Heart right ventricle (tissue), 16 donors: ENCODE data around the gene CELA2B. TPM values are rescaled to one million over a fixed set of nuclear protein-coding genes. Genes with fewer than 3 reads are reported as not detected.
"Not testable (repeated sequence)": the region's sequence is repeated elsewhere in the genome, so short reads cannot be mapped to it uniquely, and the experiment has no call there.

Experiments
- ATAC-seq, 8 donors: fragments of 200-7000 bp; cut with Tn5 transposase; one replicate each; pipeline ENCODE4 v1.9.1; 2020; ENCODE audit warnings: mild to moderate bottlenecking in 8 of 8, moderate library complexity in 8 of 8, moderate number of reproducible peaks in 1 of 8
- DNase-seq, 2 donors: peaks; one replicate each; pipeline ENCODE4 v3.0.0-alpha.2; 2020
- H3K27ac ChIP-seq, 10 donors: fragments of 200-600 bp; sonication (generic) in 2 of 10; one replicate each; pipeline versions ENCODE4 v1.5.0 to v1.8.0; 2020 to 2022; ENCODE audit warnings: mild to moderate bottlenecking in 3 of 10
- H3K27me3 ChIP-seq, 7 donors: fragments of 200-600 bp; one replicate each; pipeline ENCODE4 v1.8.0; 2021 to 2022; ENCODE audit warnings: mild to moderate bottlenecking in 2 of 7
- H3K36me3 ChIP-seq, 9 donors: fragments of 200-600 bp; sonication (generic) in 1 of 9; one replicate each; pipeline versions ENCODE4 v1.5.0 to v1.8.0; 2020 to 2022; ENCODE audit warnings: mild to moderate bottlenecking in 2 of 9
- H3K4me1 ChIP-seq, 9 donors: fragments of 200-600 bp; sonication (generic) in 1 of 9; one replicate each; pipeline versions ENCODE4 v1.5.0 to v1.8.0; 2020 to 2022; ENCODE audit warnings: mild to moderate bottlenecking in 4 of 9
- H3K4me3 ChIP-seq, 10 donors: fragments of 200-600 bp; sonication (generic) in 2 of 10; one replicate each; pipeline versions ENCODE4 v1.5.0 to v1.8.0; 2020 to 2022; ENCODE audit warnings: mild to moderate bottlenecking in 7 of 10, moderate library complexity in 2 of 10
- H3K9me3 ChIP-seq, 11 donors: fragments of 200-600 bp in 10 of 11; sonication (generic) in 2 of 11; one replicate each; pipeline versions ENCODE4 v1.5.0 to v1.8.0; 2013 to 2022; ENCODE audit warnings: mild to moderate bottlenecking in 2 of 11, control low read depth in 1 of 11, moderate library complexity in 1 of 11
- WGBS, 2 donors: extraction: QIAGEN DNeasy Blood & Tissue Kit; methylation state at CpG; one replicate each; pipeline ENCODE4 v1.1.7; 2013; ENCODE audit warnings: inconsistent platforms in 1 of 2; 5-methylcytosine and 5-hydroxymethylcytosine counted together
- intact Hi-C, 10 donors: fragments of 100-400 bp; cut with DNase I; formaldehyde crosslinking; loops; one replicate each; pipeline versions ENCODE4 v1.11.1 to v1.14.2; 2022
- polyA plus RNA-seq, 2 donors: library from polyadenylated mRNA; stranded (reverse); fragments of 200-250 nt; gene quantifications; one replicate each; pipeline ENCODE4 v1.2.3, GENCODE V29; 2013
- total RNA-seq, 10 donors: library from RNA; stranded (reverse); fragmentation: NEBNext Ultra II Directional in 3 of 10; extraction: Animal tissue kit (Norgen Biotek cat#: 25700) in 3 of 10; gene quantifications; one replicate each; pipeline versions ENCODE4 v1.2.1 to v1.2.4, GENCODE V29; 2021 to 2023
- TF ChIP-seq, protein P1 (sequence below), 9 donors: fragments of 200-600 bp; sonication (generic) in 2 of 9; IDR thresholded peaks; one replicate each; pipeline versions ENCODE4 v1.5.0 to v1.8.0; 2021 to 2022; ENCODE audit warnings: antibody characterized with exemption in 9 of 9, mild to moderate bottlenecking in 5 of 9, moderate library complexity in 1 of 9
- donor health status: Arrhythmogenic right ventricular cardiomyopathy.
- donor health status: ischemic (EF 13 %, LVEDD 7.1; RV severe dilation, severe dysfunction).
- donor health status: healthy with polysubstance abuse.
- donor health status: DM: no; HTN: yes; CAD: no.
- donor health status: DM: no; HTN: no; CAD: no.
- donor health status: ischemic (EF 25% LVEDD 6.9; RV normal size, moderate dysfunction).
- donor health status: ischemic (EF 25% LVEDD 5.7; RV mildly dilated, moderate dysfunction).
- donor health status: healthy.
- donor health status: DM: yes; HTN: yes; CAD: no.
- donor health status: Ischemic cardiomyopathy.
- donor health status: ischemic (EF 35%, LVEDD 5.7; RV mildly dilated, moderate dysfunction).
- donor health status: nonischemic (EF 11% LVEDD 7.7; RV severe dilation, severe dysfunction).
- donor health status: DM: yes; HTN: yes; CAD: no.
- donor health status: PGD.
- donor health status: ischemic (EF 29% LVEDD 5.4; RV normal size, mild dysfunction).
- donor health status: nonischemic (EF 23%, LVEDD 6.1; RV moderate dilation, normal function).

Gene CELA2B
- total and polyA plus RNA-seq, 12 donors = not detected

DNA sequence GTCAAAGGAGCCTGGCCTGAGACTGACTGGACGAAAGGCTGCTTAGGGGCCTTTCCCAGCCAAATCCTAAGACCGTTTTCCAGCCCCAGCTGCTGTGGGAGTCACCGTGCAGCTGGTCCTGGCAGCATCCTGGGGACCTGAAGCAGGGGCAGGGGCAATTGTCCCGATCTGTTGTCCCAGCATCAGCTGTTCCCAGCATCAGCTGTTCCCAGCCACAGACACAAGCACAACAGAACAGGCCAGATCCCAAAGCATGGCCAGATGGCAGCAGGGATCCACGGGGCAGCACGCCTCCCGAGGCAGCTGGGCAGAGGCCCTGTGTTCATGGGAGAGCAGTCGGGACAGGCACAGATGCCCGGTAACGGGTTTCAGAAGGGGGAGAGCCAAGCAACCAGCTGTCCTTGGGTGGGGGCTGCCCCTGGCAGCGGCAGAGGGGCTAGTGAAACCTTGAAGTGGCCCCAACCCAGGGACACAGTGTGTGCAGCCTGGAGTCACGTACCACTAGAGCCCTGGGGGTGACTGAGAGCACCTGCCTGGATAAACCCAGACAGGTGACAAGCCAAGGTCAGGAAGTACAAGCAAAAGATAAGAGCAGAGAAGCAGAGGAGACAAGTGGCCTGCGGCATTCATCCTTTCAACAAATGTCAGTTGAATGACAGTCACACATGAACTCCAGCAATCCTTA, 13.3 kb downstream of the CELA2B start:
- Histone ChIP-seq H3K27ac (peak overlapping the region in 2 of 10 donors; percentile 10 to 40), H3K27me3 (no peaks in the 10 kb centered on the region), H3K4me1 (peaks cover 0 to 27% (median 6%) of the 10 kb centered on the region in 9 donors), H3K36me3 (peaks cover 0 to 34% (median 8%) of the 10 kb centered on the region in 9 donors), H3K4me3 (no peak overlapping the region), H3K9me3 (no peaks in the 10 kb centered on the region)
- ATAC-seq (peak in 6 of 8 donors; percentile 15 to 54 (median 41)), DNase-seq (no peak)
- TF ChIP-seq, protein P1, sequence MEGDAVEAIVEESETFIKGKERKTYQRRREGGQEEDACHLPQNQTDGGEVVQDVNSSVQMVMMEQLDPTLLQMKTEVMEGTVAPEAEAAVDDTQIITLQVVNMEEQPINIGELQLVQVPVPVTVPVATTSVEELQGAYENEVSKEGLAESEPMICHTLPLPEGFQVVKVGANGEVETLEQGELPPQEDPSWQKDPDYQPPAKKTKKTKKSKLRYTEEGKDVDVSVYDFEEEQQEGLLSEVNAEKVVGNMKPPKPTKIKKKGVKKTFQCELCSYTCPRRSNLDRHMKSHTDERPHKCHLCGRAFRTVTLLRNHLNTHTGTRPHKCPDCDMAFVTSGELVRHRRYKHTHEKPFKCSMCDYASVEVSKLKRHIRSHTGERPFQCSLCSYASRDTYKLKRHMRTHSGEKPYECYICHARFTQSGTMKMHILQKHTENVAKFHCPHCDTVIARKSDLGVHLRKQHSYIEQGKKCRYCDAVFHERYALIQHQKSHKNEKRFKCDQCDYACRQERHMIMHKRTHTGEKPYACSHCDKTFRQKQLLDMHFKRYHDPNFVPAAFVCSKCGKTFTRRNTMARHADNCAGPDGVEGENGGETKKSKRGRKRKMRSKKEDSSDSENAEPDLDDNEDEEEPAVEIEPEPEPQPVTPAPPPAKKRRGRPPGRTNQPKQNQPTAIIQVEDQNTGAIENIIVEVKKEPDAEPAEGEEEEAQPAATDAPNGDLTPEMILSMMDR (IDR thresholded peaks at IDR 0.05) = no peak
- intact Hi-C loops = no loop called here
- 56 to 63% methylated on average over 13 of the region's 13 CpGs for WGBS, 2 donors

DNA sequence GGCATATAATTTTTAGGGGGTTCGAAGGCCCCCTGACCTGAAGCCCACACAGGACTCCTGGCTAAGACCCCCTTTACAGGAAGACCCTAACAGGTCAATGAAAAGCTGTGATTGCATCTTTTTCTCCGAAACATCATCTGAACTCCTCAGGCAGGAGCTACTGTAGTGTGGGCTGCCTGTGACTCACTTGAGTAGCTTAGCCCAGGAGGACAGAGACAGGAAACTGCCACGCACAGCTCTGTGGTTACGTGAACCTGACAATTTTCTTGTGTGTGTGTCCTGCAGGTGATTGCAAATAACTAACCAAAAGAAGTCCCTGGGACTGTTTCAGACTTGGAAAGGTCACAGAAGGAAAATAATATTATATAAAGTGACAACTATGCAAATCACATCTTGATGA, 15.1 kb downstream of the CELA2B start:
- intact Hi-C loops = loop anchor here in 1 of 10 donors (10.0 kb wide), 1 partner anchor 166 kb away; no protein-coding TSS in a partner anchor

DNA sequence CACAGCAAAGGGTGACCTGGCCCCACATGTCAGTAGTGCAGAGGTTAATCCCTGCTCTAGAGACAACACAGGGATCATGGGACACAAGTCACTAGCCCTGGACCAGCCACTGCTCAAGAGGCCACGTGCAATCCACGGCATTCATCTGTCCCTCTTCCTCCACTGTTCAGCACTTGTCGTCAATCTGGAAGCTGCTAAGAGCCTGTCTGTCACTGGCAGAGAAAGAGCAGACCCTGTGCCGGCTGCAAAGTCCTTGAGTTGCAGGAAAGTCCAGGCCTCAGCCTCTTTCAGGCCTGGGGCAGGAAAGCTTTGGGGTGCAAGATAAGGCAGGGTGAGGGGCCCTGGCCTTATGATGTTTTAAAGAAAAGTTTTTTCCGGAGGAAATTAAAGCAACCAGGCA, 16.7 kb downstream of the CELA2B start:
- peaks cover 0 to 2% (median 0%) of the 10 kb centered on the region in 11 donors for H3K9me3 ChIP-seq
- H3K27ac ChIP-seq = peak overlapping the region in 9 of 10 donors; percentile 20 to 73 (median 46)
- H3K27me3 ChIP-seq = no peaks in the 10 kb centered on the region
- WGBS, 2 donors = 28 to 47% methylated on average over 5 of the region's 5 CpGs
- intact Hi-C loops = loop anchor here in 1 of 10 donors (10.0 kb wide), 1 partner anchor 168 kb away; no protein-coding TSS in a partner anchor
- peaks cover 0 to 27% (median 6%) of the 10 kb centered on the region in 9 donors for H3K4me1 ChIP-seq
- H3K4me3 ChIP-seq = no peak overlapping the region
- peaks cover 0 to 65% (median 8%) of the 10 kb centered on the region in 9 donors for H3K36me3 ChIP-seq
- TF ChIP-seq, protein P1 (IDR thresholded peaks at IDR 0.05) = no peak
- DNase-seq = peak; percentile 32 to 74
- ATAC-seq = peak; percentile 86 to 95 (median 91)

More for the DNA sequence above, 15.1 kb downstream of the CELA2B start:
- H3K4me1 ChIP-seq = peaks cover 0 to 27% (median 6%) of the 10 kb centered on the region in 9 donors
- ATAC-seq, H3K27me3 ChIP-seq, DNase-seq, H3K9me3 ChIP-seq, H3K27ac ChIP-seq, H3K4me3 ChIP-seq: not testable (repeated sequence)
- H3K36me3 ChIP-seq = peaks cover 0 to 52% (median 8%) of the 10 kb centered on the region in 9 donors
- WGBS, 2 donors = 91 to 94% methylated on average over 4 of the region's 4 CpGs

DNA sequence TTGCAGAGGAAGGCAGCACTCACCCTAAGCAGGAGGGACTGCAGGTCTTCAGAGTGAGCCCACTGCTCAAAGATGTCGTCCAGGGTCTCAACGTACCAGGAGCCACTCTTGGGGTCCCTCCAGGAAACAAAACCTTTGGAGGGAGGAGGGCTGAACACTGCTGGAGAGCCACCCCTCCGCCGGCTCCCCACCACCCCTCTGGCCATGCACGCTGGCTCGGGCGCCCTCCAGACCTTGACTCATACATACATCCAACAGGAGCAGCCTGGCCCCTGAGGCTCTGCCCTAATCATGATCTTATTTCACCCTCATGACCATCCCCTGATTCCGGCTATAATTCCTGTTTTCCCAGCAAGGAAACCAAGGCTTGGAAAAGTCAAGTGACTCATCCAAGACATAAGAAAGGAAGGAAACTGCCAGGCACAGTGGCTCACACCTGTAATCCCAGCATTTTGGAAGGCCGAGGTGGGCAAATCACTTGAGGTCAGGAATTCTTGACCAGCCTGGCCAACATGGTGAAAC, 18.0 kb downstream of the CELA2B start:
- H3K9me3 ChIP-seq = peaks cover 0 to 9% (median 0%) of the 10 kb centered on the region in 11 donors
- 88 to 95% methylated on average over 9 of the region's 9 CpGs for WGBS, 2 donors
- intact Hi-C loops = loop anchor here in 1 of 10 donors (10.0 kb wide), 1 partner anchor 169 kb away; no protein-coding TSS in a partner anchor
- DNase-seq (no peak), ATAC-seq (no peak)
- peaks cover 0 to 24% (median 6%) of the 10 kb centered on the region in 9 donors for H3K4me1 ChIP-seq
- H3K27me3 ChIP-seq = no peaks in the 10 kb centered on the region
- TF ChIP-seq, protein P1 (IDR thresholded peaks at IDR 0.05) = no peak
- peaks cover 0 to 74% (median 8%) of the 10 kb centered on the region in 9 donors for H3K36me3 ChIP-seq
- H3K27ac ChIP-seq = no peak overlapping the region
- no peak overlapping the region for H3K4me3 ChIP-seq
